ENCODE measurements around the gene PIK3CD. TPM values are rescaled to one million over a fixed set of nuclear protein-coding genes. Genes with fewer than 3 reads are reported as not detected.
"Not testable (repeated sequence)": the region's sequence is repeated elsewhere in the genome, so short reads cannot be mapped to it uniquely, and the experiment has no call there.

The PIK3CD gene
- total RNA-seq, 1 donor from 2014 or later: 28.3 TPM

GRCh38 chr1:9711466-9712020 lies 60.0 kb downstream of the PIK3CD start:
- H3K27ac ChIP-seq: no peak overlapping the region
- ATAC-seq: no peak
- no peaks in the 10 kb centered on the region for H3K9me3 ChIP-seq
- TF ChIP-seq, protein P1, sequence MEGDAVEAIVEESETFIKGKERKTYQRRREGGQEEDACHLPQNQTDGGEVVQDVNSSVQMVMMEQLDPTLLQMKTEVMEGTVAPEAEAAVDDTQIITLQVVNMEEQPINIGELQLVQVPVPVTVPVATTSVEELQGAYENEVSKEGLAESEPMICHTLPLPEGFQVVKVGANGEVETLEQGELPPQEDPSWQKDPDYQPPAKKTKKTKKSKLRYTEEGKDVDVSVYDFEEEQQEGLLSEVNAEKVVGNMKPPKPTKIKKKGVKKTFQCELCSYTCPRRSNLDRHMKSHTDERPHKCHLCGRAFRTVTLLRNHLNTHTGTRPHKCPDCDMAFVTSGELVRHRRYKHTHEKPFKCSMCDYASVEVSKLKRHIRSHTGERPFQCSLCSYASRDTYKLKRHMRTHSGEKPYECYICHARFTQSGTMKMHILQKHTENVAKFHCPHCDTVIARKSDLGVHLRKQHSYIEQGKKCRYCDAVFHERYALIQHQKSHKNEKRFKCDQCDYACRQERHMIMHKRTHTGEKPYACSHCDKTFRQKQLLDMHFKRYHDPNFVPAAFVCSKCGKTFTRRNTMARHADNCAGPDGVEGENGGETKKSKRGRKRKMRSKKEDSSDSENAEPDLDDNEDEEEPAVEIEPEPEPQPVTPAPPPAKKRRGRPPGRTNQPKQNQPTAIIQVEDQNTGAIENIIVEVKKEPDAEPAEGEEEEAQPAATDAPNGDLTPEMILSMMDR (IDR thresholded peaks at IDR 0.05): no peak
- peaks cover 54% of the 10 kb centered on the region for H3K36me3 ChIP-seq
- H3K4me3 ChIP-seq: no peak overlapping the region
- H3K4me1 ChIP-seq: no peaks in the 10 kb centered on the region
- intact Hi-C loops (cut with DNase I): no loop called here
- DNase-seq: no peak
- H3K27me3 ChIP-seq (ENCODE audit: low read depth): no peaks in the 10 kb centered on the region

DNA sequence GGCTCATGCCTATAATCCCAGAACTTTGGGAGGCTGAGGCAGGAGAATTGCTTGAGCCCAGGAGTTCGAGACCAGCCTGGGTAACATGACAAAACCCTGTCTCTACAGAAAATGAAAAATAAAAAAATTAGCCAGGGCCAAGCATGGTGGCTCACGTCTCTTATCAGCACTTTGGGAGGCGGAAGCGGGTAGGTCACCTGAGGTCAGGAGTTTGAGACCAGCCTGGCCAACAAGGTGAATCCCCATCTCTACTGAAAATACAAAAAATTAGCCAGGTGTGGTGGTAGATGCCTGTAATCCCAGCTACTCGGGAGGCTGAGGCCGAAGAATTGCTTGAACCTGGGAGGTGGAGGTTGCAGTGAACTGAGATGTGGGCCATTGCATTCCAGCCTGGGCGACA lies 61.2 kb downstream of the PIK3CD start:
- intact Hi-C loops (cut with DNase I); H3K27ac ChIP-seq; H3K27me3 ChIP-seq (ENCODE audit: low read depth); H3K4me1 ChIP-seq; DNase-seq; H3K4me3 ChIP-seq; ATAC-seq; H3K9me3 ChIP-seq: not testable (repeated sequence)
- H3K36me3 ChIP-seq: peaks cover 55% of the 10 kb centered on the region

DNA sequence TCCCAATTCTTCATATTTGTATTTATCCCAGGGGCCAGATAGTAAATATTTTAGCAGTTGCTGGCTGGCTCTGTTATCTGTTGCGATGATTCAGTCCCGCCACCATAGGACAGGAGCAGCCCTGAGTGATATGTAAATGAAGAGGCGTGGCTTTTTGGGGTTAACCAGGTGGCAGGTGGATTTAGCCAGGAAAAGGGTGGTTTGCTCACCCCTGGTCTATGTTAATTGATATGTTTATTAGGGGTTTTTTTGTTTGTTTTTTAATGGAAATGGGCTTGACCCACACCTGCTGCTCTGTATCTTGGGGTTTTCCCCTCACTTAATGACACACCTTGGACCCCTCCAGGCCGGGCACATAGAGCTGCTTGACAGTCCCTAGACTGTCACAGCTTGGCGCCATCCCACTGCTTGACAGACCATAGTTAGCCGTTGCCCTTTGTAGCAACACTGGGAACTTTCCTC lies 62.8 kb downstream of the PIK3CD start:
- Histone ChIP-seq H3K36me3 (peaks cover 55% of the 10 kb centered on the region), H3K4me1 (peaks cover 11% of the 10 kb centered on the region), H3K27ac (no peak overlapping the region), H3K9me3 (no peaks in the 10 kb centered on the region), H3K4me3 (no peak overlapping the region), H3K27me3 (ENCODE audit: low read depth) (no peaks in the 10 kb centered on the region)
- intact Hi-C loops (cut with DNase I): no loop called here
- no peak for DNase-seq
- ATAC-seq: no peak
- TF ChIP-seq, protein P1 (IDR thresholded peaks at IDR 0.05): no peak

DNA sequence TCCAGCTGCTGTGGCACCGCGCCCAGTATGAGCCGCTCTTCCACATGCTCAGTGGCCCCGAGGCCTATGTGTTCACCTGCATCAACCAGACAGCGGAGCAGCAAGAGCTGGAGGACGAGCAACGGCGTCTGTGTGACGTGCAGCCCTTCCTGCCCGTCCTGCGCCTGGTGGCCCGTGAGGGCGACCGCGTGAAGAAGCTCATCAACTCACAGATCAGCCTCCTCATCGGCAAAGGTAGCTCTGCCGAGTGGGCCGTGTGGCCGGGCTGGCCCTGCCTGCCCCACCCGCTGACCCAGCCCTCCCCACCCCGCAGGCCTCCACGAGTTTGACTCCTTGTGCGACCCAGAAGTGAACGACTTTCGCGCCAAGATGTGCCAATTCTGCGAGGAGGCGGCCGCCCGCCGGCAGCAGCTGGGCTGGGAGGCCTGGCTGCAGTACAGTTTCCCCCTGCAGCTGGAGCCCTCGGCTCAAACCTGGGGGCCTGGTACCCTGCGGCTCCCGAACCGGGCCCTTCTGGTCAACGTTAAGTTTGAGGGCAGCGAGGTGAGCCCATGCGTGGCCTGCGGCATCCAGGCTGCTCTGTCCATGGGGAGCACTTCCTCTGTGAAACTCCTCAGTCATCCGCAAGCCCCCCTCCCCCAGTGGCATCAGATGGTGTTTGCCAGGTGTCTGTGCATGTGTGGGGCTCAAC lies 64.2 kb downstream of the PIK3CD start:
- H3K4me3 ChIP-seq: no peak overlapping the region
- TF ChIP-seq, protein P1 (IDR thresholded peaks at IDR 0.05): no peak
- peaks cover 57% of the 10 kb centered on the region for H3K36me3 ChIP-seq
- peak overlapping the region; percentile 27 for H3K27ac ChIP-seq
- H3K9me3 ChIP-seq: no peaks in the 10 kb centered on the region
- no peak for ATAC-seq
- intact Hi-C loops (cut with DNase I): no loop called here
- H3K4me1 ChIP-seq: peaks cover 13% of the 10 kb centered on the region
- no peaks in the 10 kb centered on the region for H3K27me3 ChIP-seq (ENCODE audit: low read depth)
- DNase-seq: no peak

DNA sequence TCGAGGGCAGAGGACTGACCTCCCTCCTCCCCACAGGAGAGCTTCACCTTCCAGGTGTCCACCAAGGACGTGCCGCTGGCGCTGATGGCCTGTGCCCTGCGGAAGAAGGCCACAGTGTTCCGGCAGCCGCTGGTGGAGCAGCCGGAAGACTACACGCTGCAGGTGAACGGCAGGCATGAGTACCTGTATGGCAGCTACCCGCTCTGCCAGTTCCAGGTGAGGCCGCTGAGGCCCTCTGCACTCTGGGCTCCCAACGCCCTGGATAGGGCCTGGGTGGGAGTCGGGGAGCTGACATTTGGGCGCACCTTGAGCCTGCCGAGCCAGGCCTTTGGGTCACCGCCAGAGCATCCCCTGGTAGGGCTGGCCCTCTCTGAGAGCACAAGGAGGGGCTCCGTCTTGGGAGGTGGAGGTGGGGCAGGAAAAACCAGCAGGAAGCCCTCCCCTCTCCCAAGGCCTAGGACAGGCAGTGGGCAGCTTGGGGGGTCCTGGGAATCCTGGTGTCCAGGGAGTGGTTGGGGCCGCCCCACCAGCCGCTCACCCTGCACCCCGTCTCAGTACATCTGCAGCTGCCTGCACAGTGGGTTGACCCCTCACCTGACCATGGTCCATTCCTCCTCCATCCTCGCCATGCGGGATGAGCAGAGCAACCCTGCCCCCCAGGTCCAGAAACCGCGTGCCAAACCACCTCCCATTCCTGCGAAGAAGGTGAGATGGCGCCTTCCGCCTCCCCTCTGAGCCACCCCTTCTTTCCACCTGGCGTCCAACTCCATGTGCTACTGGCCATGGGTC lies 65.1 kb downstream of the PIK3CD start:
- TF ChIP-seq, protein P1 (IDR thresholded peaks at IDR 0.05): no peak
- peak overlapping the region; percentile 37 for H3K4me3 ChIP-seq
- DNase-seq (no peak), ATAC-seq (no peak)
- peak overlapping the region; percentile 59 for H3K27ac ChIP-seq
- intact Hi-C loops (cut with DNase I): no loop called here
- H3K36me3 ChIP-seq: peaks cover 57% of the 10 kb centered on the region
- peaks cover 13% of the 10 kb centered on the region for H3K4me1 ChIP-seq
- no peaks in the 10 kb centered on the region for H3K9me3 ChIP-seq
- no peaks in the 10 kb centered on the region for H3K27me3 ChIP-seq (ENCODE audit: low read depth)

Data from lower lobe of right lung (tissue), 2 donors.